HCT116 (cell line): ENCODE data around the gene HGS. TPM values are rescaled to one million over a fixed set of nuclear protein-coding genes. Genes with fewer than 3 reads are reported as not detected.

ENCODE experiments used
- EGR1 ChIP-seq: IDR thresholded peaks from 2 replicates; pipeline ENCODE4 v1.6.1; 2012; ENCODE audit warnings: low read depth
- EZH2 ChIP-seq: fragments of 200-600 bp; sonication (generic); IDR thresholded peaks from 2 replicates; pipeline ENCODE4 v1.6.1; 2017; ENCODE audit warnings: antibody characterized with exemption, mixed run types
- YY1 ChIP-seq: IDR thresholded peaks from 2 replicates; pipeline ENCODE4 v1.6.1; 2011; ENCODE audit warnings: low read length, low read depth, moderate library complexity, mild to moderate bottlenecking; ENCODE audit not compliant: insufficient replicate concordance; ENCODE audit errors: extremely low read depth
- ZBTB33 ChIP-seq: IDR thresholded peaks from 2 replicates; pipeline ENCODE4 v1.6.1; 2011; ENCODE audit warnings: mild to moderate bottlenecking, low read length, moderate library complexity; ENCODE audit not compliant: insufficient replicate concordance; ENCODE audit errors: extremely low read depth
- ZNF274 ChIP-seq: fragments of 200-500 bp; sonication (Bioruptor generic); IDR thresholded peaks from 2 replicates; pipeline ENCODE4 v1.6.1; 2014; ENCODE audit warnings: mild to moderate bottlenecking, low read depth, low read length, inconsistent platforms
- total RNA-seq: library from RNA; stranded (reverse); gene quantifications from one replicate; pipeline ENCODE4 v1.2.1, GENCODE V29; 2021; ENCODE audit not compliant: unreplicated experiment
- TF ChIP-seq, protein P1 (sequence below): IDR thresholded peaks from 2 replicates; pipeline ENCODE4 v1.6.1; 2012
- TF ChIP-seq, protein P2 (sequence below), 3 experiments: fragments of 200-600 bp in 1 of 3; sonication (generic) in 1 of 3; IDR thresholded peaks in 2 of 3; conservative IDR thresholded peaks in 1 of 3; 2 replicates each; pipeline ENCODE4 v1.5.1; 2012 to 2017; ENCODE audit warnings: low read depth in 2 of 3, low read length in 2 of 3, antibody characterized with exemption in 1 of 3, borderline replicate concordance in 1 of 3, control low read depth in 1 of 3, mild to moderate bottlenecking in 1 of 3, mixed read lengths in 1 of 3, mixed run types in 1 of 3, moderate library complexity in 1 of 3; ENCODE audit not compliant: insufficient read depth in 1 of 3
- TF ChIP-seq, protein P3 (sequence below): IDR thresholded peaks from 2 replicates; pipeline ENCODE4 v1.6.1; 2012

HGS gene
- total RNA-seq, 1 experiment from 2014 or later, result 231 TPM

DNA sequence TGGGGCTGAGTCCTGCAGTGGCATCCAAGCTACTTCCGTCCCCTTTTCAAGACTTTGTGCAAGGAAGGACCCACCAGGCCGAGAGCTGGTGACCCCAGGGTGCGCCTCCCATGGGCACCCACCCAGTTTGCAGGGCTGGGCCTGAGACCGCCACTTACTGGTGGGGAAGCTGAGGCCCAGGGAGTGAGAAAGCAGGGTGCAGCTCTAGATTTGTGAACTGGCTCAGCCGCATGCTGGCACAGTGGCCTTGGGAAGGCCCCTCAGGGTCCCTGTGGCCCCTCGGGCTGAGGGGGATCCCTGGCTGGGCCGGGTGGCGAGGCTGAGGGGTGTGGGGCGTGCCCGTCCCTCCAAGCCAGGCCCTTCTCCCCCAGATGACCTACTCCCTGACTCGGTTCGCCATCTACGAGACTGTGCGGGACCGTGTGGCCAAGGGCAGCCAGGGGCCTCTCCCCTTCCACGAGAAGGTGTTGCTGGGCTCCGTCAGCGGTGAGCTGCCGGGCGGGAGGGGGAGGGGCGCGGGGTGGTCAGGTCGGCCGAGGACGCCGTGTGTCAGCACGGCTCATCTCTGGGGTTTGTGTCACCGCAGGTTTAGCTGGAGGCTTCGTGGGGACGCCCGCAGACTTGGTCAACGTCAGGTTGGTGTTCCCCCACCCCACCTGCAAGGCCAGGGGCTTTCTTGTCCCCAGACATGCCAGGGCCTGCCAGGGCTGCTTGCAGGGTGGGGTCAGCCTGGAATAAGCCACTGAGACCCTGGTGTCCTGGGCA is 31.5 kb downstream of the HGS start (continued):
- TF ChIP-seq ZBTB33 (no peak), EGR1 (no peak), ZNF274 (no peak), EZH2 (no peak), YY1 (no peak)
- TF ChIP-seq, protein P1, sequence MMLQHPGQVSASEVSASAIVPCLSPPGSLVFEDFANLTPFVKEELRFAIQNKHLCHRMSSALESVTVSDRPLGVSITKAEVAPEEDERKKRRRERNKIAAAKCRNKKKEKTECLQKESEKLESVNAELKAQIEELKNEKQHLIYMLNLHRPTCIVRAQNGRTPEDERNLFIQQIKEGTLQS, result no peak
- TF ChIP-seq, protein P2, sequence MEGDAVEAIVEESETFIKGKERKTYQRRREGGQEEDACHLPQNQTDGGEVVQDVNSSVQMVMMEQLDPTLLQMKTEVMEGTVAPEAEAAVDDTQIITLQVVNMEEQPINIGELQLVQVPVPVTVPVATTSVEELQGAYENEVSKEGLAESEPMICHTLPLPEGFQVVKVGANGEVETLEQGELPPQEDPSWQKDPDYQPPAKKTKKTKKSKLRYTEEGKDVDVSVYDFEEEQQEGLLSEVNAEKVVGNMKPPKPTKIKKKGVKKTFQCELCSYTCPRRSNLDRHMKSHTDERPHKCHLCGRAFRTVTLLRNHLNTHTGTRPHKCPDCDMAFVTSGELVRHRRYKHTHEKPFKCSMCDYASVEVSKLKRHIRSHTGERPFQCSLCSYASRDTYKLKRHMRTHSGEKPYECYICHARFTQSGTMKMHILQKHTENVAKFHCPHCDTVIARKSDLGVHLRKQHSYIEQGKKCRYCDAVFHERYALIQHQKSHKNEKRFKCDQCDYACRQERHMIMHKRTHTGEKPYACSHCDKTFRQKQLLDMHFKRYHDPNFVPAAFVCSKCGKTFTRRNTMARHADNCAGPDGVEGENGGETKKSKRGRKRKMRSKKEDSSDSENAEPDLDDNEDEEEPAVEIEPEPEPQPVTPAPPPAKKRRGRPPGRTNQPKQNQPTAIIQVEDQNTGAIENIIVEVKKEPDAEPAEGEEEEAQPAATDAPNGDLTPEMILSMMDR (IDR thresholded peaks at IDR 0.05 in 2 of 3, conservative IDR thresholded peaks at IDR 0.05 in 1 of 3; ENCODE audit: borderline replicate concordance in 1 of 3, insufficient read depth in 1 of 3, low read depth in 2 of 3, low read length in 2 of 3), result no peak
- TF ChIP-seq, protein P3, sequence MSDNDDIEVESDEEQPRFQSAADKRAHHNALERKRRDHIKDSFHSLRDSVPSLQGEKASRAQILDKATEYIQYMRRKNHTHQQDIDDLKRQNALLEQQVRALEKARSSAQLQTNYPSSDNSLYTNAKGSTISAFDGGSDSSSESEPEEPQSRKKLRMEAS, result no peak
